Osteoblast (primary cell): ENCODE measurements around the gene ITSN2. TPM values are rescaled to one million over a fixed set of nuclear protein-coding genes. Genes with fewer than 3 reads are reported as not detected.

ENCODE experiments used
- DNase-seq: peaks from one replicate; pipeline ENCODE4 v3.0.0; 2011; ENCODE audit warnings: low spot score, mixed read lengths; ENCODE audit not compliant: insufficient read length; ENCODE audit errors: missing footprints
- H2AFZ ChIP-seq: 2 replicates; pipeline ENCODE4 v1.6.0; 2011; ENCODE audit warnings: mild to moderate bottlenecking, low read length
- H3K27ac ChIP-seq: 2 replicates; pipeline ENCODE4 v1.5.1; 2011; ENCODE audit warnings: mild to moderate bottlenecking, low read depth, low read length, moderate library complexity
- H3K27me3 ChIP-seq: 2 replicates; pipeline ENCODE4 v1.6.0; 2012; ENCODE audit warnings: mild to moderate bottlenecking, control low read depth, inconsistent platforms, low read length, moderate library complexity; ENCODE audit not compliant: insufficient read depth
- H3K36me3 ChIP-seq: 2 replicates; pipeline ENCODE4 v1.5.1; 2011; ENCODE audit warnings: mild to moderate bottlenecking, low read length, control low read depth, moderate library complexity; ENCODE audit not compliant: insufficient read depth
- H3K4me1 ChIP-seq: 2 replicates; pipeline ENCODE4 v1.5.1; 2011; ENCODE audit warnings: mild to moderate bottlenecking, low read length, control low read depth, moderate library complexity; ENCODE audit not compliant: insufficient read depth
- H3K4me2 ChIP-seq: 2 replicates; pipeline ENCODE4 v1.6.0; 2011; ENCODE audit warnings: mild to moderate bottlenecking, low read length; ENCODE audit not compliant: insufficient read depth
- H3K4me3 ChIP-seq: fragments of 200-600 bp; sonication (generic); 3 replicates; pipeline ENCODE4 v1.5.1; 2012; ENCODE audit warnings: mild to moderate bottlenecking, low read length, inconsistent platforms; ENCODE audit not compliant: insufficient read depth
- H3K79me2 ChIP-seq: 2 replicates; pipeline ENCODE4 v1.6.0; 2012; ENCODE audit warnings: mild to moderate bottlenecking, low read length, control low read depth, inconsistent platforms; ENCODE audit not compliant: insufficient read depth
- H3K9me3 ChIP-seq: 2 replicates; pipeline ENCODE4 v1.5.1; 2011; ENCODE audit warnings: low read depth, low read length, control low read depth
- H4K20me1 ChIP-seq: 2 replicates; pipeline ENCODE4 v1.6.0; 2012; ENCODE audit warnings: mild to moderate bottlenecking, low read length, control low read depth; ENCODE audit not compliant: insufficient read depth
- total RNA-seq: library from RNA; depleted of rRNA; stranded (reverse); fragments of >200 nt; gene quantifications from 2 replicates; pipeline ENCODE4 v1.2.3, GENCODE V29; 2012
- TF ChIP-seq, protein P1 (sequence below): IDR thresholded peaks from 2 replicates; pipeline ENCODE4 v1.5.1; 2011; ENCODE audit warnings: mild to moderate bottlenecking, low read depth, low read length, moderate library complexity; ENCODE audit errors: extremely low read depth

The ITSN2 gene
- total RNA-seq, 1 donor = 33.7 TPM

DNA sequence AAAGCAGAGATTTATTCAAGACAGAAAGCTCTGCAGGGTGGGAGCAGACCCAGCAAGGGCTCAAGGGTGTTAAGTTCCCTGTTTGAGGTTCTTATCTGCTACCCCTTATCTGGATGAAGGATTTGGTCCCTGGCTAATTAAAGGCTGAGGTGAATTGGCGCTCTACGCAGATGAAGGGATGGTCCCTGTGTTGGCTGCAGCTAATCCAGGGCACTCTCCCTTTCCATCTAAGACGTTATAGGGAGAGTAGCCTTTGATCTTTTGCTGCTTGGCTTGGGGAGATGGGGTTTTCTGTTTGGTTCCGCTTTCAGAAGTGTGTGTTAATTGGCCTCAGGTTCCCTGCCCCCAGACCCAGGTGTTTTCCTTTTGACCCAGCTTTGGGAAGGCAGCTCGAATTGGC, 168.5 kb downstream of the ITSN2 start:
- Histone ChIP-seq H3K4me3 (no peak overlapping the region), H4K20me1 (no peaks in the 10 kb centered on the region), H2AFZ (no peak overlapping the region), H3K79me2 (no peaks in the 10 kb centered on the region), H3K27me3 (peaks cover 4% of the 10 kb centered on the region), H3K4me1 (no peaks in the 10 kb centered on the region), H3K4me2 (no peak overlapping the region), H3K27ac (no peak overlapping the region), H3K36me3 (no peaks in the 10 kb centered on the region), H3K9me3 (no peaks in the 10 kb centered on the region)
- TF ChIP-seq, protein P1, sequence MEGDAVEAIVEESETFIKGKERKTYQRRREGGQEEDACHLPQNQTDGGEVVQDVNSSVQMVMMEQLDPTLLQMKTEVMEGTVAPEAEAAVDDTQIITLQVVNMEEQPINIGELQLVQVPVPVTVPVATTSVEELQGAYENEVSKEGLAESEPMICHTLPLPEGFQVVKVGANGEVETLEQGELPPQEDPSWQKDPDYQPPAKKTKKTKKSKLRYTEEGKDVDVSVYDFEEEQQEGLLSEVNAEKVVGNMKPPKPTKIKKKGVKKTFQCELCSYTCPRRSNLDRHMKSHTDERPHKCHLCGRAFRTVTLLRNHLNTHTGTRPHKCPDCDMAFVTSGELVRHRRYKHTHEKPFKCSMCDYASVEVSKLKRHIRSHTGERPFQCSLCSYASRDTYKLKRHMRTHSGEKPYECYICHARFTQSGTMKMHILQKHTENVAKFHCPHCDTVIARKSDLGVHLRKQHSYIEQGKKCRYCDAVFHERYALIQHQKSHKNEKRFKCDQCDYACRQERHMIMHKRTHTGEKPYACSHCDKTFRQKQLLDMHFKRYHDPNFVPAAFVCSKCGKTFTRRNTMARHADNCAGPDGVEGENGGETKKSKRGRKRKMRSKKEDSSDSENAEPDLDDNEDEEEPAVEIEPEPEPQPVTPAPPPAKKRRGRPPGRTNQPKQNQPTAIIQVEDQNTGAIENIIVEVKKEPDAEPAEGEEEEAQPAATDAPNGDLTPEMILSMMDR = no peak
- no peak for DNase-seq

GRCh38 chr2:24191156-24191555, 169.2 kb downstream of the ITSN2 start:
- peak; percentile 30 for DNase-seq
- TF ChIP-seq, protein P1 = no peak

DNA sequence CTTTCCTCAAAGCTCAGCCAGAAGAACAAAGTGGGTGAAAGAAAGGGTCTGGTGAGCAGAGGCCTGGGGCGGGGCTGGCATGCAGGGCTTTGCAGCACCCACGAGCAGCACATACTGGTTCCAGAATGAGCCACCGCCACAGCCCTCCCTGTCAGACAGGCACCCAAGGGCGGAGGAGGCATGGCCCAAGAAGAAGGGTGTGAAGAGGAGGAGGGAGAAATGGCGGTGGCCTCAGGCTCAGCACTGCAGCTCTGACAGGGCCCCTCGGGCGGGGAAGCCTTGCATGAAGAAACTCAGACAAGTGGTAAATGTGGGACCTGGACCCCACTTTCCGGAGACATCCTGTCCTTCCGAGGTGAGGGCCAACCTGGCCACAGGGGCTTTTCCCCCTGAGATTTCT, 169.8 kb downstream of the ITSN2 start:
- Histone ChIP-seq H3K27ac (no peak overlapping the region), H3K27me3 (peaks cover 4% of the 10 kb centered on the region), H2AFZ (no peak overlapping the region), H3K79me2 (no peaks in the 10 kb centered on the region), H3K36me3 (no peaks in the 10 kb centered on the region), H3K9me3 (no peaks in the 10 kb centered on the region), H3K4me3 (no peak overlapping the region), H4K20me1 (no peaks in the 10 kb centered on the region), H3K4me1 (no peaks in the 10 kb centered on the region), H3K4me2 (no peak overlapping the region)
- DNase-seq = no peak
- TF ChIP-seq, protein P1 = no peak

More at GRCh38 chr2:24191156-24191555, 169.2 kb downstream of the ITSN2 start:
- no peaks in the 10 kb centered on the region for H3K36me3 ChIP-seq
- no peaks in the 10 kb centered on the region for H3K4me1 ChIP-seq
- H3K79me2 ChIP-seq = no peaks in the 10 kb centered on the region
- H3K4me3 ChIP-seq = no peak overlapping the region
- peaks cover 4% of the 10 kb centered on the region for H3K27me3 ChIP-seq
- H3K27ac ChIP-seq = no peak overlapping the region
- no peak overlapping the region for H2AFZ ChIP-seq
- no peaks in the 10 kb centered on the region for H3K9me3 ChIP-seq
- no peak overlapping the region for H3K4me2 ChIP-seq
- no peaks in the 10 kb centered on the region for H4K20me1 ChIP-seq

GRCh38 chr2:24189551-24189950, 170.8 kb downstream of the ITSN2 start:
- TF ChIP-seq, protein P1 = no peak
- H3K4me2 ChIP-seq = no peak overlapping the region
- no peaks in the 10 kb centered on the region for H3K79me2 ChIP-seq
- H3K27ac ChIP-seq = no peak overlapping the region
- no peak overlapping the region for H2AFZ ChIP-seq
- H3K27me3 ChIP-seq = peaks cover 4% of the 10 kb centered on the region
- peak; percentile 1 for DNase-seq
- no peaks in the 10 kb centered on the region for H3K9me3 ChIP-seq
- H3K4me1 ChIP-seq = no peaks in the 10 kb centered on the region
- no peaks in the 10 kb centered on the region for H4K20me1 ChIP-seq
- H3K36me3 ChIP-seq = no peaks in the 10 kb centered on the region
- no peak overlapping the region for H3K4me3 ChIP-seq
